GM11168 (cell line): ENCODE data around the gene CDHR3.
"Not testable (repeated sequence)": the region's sequence is repeated elsewhere in the genome, so short reads cannot be mapped to it uniquely, and the experiment has no call there.

Experiments used
- in situ Hi-C: fragments of 300-500 bp; cut with MboI; formaldehyde crosslinking; loops from one replicate; pipeline ENCODE4 v1.12.0; 2022; ENCODE audit warnings: low sequenced_read_pairs; ENCODE audit not compliant: unreplicated experiment

CDHR3 gene

GRCh38 chr7:105990727-105991453 lies 27.8 kb downstream of the CDHR3 start:
- in situ Hi-C loops, result no loop called here

GRCh38 chr7:105992905-105993304 lies 29.8 kb downstream of the CDHR3 start:
- in situ Hi-C loops, result no loop called here

DNA sequence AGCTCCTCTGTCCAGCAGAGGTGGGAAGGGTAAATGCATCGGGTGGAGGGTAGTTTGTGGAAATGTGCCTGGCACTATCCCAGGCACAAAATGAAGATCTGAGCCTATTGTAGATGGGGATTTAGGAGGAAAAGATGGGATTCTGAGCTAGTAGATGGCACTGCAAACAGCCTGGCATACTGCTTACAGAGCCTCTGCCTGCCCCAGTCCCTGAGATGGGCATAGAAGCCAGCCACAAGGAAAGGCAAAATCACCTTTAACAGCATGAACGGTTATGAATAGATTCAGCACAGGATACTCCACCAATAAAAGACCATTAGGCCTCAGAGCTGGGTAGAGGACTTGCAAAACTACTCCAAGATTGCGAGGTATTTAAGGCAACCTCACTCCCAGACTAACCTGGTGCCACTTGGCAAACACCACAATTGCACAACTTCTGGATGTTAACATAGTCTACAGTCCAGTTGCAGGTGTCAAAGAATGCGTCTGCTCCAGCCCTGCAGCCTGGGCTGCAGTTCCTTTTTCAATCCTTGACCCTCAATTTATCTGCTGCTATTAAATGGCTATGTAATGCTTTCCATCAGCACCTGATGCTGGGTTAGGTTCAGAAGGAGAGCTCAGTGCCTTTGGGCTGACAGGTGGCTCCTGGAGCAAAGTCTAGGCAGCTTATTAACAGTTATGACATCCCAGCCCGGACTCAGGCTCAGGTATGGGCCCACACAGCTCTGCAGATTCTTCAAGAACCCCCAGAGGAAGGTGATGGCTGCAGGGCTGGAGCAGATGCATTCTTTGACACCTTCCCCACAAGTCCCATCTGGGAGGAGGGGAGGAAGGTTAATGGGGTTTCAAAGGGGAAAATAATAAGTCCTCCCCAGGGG lies 34.0 kb downstream of the CDHR3 start:
- in situ Hi-C loops, result no loop called here

DNA sequence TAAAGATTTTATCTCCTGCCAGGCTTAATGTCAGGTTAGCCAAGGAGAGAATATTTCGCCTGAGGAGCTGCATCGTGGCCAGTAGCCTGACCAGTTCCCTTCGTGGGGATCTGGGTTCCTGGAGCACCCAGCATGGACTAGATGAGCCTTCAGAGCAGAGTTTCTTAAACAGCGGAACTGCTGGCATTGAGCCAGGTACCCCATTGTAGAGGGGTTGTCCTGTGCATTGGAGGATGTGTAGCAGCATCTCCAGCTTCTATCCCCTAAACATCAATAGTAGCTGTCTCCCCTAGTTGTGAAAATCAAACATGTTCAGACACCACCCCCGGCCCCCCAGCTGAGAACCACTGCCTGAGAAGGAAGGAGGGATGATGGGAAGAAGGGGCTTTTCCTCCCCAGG lies 36.2 kb downstream of the CDHR3 start:
- in situ Hi-C loops, result no loop called here

DNA sequence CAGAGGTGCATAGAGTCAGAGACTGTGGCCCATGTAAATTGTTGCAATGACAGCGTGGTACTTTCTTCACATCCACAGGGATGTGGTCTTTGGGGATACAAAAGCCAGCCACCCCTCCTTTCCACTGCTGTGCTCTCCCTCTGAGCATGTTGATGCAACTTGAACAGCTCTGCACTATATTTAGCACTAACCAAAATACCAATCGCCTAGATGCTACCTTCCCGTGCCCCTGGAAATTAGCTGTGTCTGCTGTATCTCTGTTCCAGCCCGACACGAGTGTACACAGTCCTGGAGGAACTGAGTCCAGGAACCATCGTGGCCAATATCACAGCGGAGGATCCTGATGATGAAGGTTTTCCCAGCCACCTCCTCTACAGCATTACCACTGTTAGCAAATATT lies 38.1 kb downstream of the CDHR3 start:
- in situ Hi-C loops, result no loop called here

GRCh38 chr7:106001886-106002285 lies 38.8 kb downstream of the CDHR3 start:
- in situ Hi-C loops, result no loop called here

DNA sequence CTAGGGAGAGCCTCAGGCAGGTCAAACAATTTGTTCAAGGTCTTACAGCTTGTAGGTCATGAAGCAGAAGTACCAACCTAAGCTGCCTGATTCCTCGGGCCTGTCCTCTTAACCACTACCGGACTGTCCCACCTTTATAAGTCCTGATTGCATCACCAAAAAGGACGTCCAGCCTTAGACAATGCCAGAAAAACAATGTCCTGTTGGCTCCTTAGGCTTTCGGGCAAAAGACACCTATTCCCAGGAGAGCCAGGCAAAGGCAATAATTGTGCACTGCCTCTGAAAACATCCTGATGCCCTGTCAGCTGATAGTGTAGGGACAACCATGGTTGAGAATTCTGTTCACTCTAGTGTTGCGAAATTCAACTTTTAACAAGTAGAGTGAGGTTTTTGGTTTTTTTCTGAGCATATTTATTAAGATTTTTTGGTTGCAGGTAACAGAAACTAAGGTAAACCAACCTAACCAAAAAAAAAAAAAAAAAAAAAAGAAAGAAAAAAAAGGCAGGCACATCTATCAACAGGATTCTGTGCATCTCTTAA lies 40.5 kb downstream of the CDHR3 start:
- in situ Hi-C loops, result no loop called here

DNA sequence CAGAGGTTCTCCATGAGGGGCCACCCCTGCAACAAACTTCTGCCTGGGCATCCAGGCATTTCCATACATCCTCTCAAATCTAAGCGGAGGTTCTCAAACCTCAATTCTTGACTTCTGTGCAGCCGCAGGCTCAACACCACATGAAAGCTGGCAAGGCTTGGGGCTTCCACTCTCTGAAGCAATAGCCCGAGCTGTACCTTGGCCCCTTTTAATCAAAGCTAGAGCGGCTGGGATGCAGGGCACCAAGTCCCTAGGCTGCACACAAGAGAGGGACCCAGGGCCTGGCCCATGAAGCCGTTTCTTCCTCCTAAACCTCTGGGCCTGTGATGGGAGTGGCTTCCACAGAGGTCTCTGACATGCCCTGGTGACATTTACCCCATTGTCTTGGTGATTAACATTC lies 43.8 kb downstream of the CDHR3 start:
- in situ Hi-C loops, result no loop called here

DNA sequence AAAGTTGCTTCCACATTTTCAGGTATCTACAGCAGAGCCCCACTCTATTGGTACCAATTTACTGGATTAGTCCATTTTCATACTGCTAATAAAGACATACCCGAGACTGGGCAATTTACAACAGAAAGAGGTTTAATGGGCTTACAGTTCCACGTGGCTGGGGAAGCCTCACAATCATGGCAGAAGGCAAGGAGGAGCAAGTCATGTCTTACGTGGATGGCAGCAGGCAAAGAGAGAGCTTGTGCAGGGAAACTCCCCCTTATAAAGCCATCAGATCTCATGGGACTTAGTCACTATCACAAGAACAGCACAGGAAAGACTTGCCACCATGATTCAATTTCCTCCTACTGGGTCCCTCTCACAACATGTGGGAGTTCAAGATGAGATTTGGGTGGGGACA lies 44.7 kb downstream of the CDHR3 start:
- in situ Hi-C loops, result not testable (repeated sequence)

GRCh38 chr7:106009503-106010226 lies 46.6 kb downstream of the CDHR3 start:
- in situ Hi-C loops, result no loop called here

GRCh38 chr7:106010331-106010730 lies 47.3 kb downstream of the CDHR3 start:
- in situ Hi-C loops, result no loop called here

DNA sequence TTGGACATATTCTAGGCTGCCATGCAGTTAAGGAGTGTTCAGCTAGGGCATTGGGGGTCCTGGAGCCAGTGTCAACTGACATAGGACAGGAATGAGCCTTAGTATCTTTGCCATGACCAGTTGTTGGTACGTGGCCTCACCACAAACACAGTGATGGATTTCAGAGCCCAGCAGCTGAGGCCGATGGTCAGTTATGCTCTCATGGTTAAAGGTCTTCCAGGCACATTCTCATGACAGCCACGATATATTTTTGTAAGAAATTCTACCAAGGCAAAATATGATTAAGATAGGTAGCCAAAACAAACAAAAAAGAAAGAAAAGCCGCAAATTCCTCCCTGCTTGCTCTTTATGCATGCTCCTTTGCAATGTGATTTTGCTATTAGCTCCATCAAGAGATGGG lies 47.8 kb downstream of the CDHR3 start:
- in situ Hi-C loops, result no loop called here

GRCh38 chr7:106012184-106012583 lies 49.1 kb downstream of the CDHR3 start:
- in situ Hi-C loops, result no loop called here

- in situ Hi-C loops, result no loop called here
These were observed 49.9 kb downstream of the CDHR3 start for GRCh38 chr7:106012935-106013439.

- in situ Hi-C loops, result no loop called here
These were observed 52.5 kb downstream of the CDHR3 start for GRCh38 chr7:106015381-106016218.

- in situ Hi-C loops, result no loop called here
These were observed 53.3 kb downstream of the CDHR3 start for GRCh38 chr7:106016331-106016730.

- in situ Hi-C loops, result no loop called here
These were observed 54.6 kb downstream of the CDHR3 start for GRCh38 chr7:106017657-106018056.

GRCh38 chr7:106018566-106019469 lies 55.8 kb downstream of the CDHR3 start:
- in situ Hi-C loops, result no loop called here

- in situ Hi-C loops, result no loop called here
These were observed 56.4 kb downstream of the CDHR3 start for GRCh38 chr7:106019470-106019820.
